ENCODE data around the gene RNF130. TPM values are rescaled to one million over a fixed set of nuclear protein-coding genes. Genes with fewer than 3 reads are reported as not detected.

RNF130 gene
- total RNA-seq, 1 donor from 2014 or later: 29.8 TPM

GRCh38 chr5:180115326-180116076, 43.9 kb upstream of the RNF130 start:
- no peak for FAIRE-seq
- Mint-ChIP-seq H3K36me3 (ENCODE audit: low read depth, unreplicated experiment) (no peaks in the 10 kb centered on the region), H3K9me3 (ENCODE audit: unreplicated experiment) (no peaks in the 10 kb centered on the region), H3K4me1 (ENCODE audit: low read depth, unreplicated experiment) (peaks cover 2% of the 10 kb centered on the region), H3K4me3 (ENCODE audit: unreplicated experiment) (no peak overlapping the region), H3K27me3 (ENCODE audit: low read depth, unreplicated experiment) (peaks cover 2% of the 10 kb centered on the region), H3K27ac (ENCODE audit: unreplicated experiment) (no peak overlapping the region)
- no peaks in the 10 kb centered on the region for H3K27me3 ChIP-seq (ENCODE audit: insufficient read depth, low read length)
- no peaks in the 10 kb centered on the region for H3K9me3 ChIP-seq (ENCODE audit: insufficient read depth, low read depth, low read length)
- no peak overlapping the region for H3K27ac ChIP-seq (ENCODE audit: low read depth, low read length)
- H3K4me3 ChIP-seq (ENCODE audit: insufficient read depth, low read depth, low read length): no peak overlapping the region
- no peaks in the 10 kb centered on the region for H3K4me1 ChIP-seq (ENCODE audit: insufficient read depth, low read length)
- H3K9ac ChIP-seq (ENCODE audit: low read length): no peak overlapping the region
- H2AFZ ChIP-seq (ENCODE audit: low read depth, low read length): no peak overlapping the region
- H3K36me3 ChIP-seq (ENCODE audit: insufficient read depth, low read length): no peaks in the 10 kb centered on the region
- DNase-seq (ENCODE audit: low read depth): no peak
- H3K4me2 ChIP-seq (ENCODE audit: low read length): no peak overlapping the region
- H4K20me1 ChIP-seq (ENCODE audit: insufficient read depth, low read length): no peaks in the 10 kb centered on the region
- no peaks in the 10 kb centered on the region for H3K79me2 ChIP-seq (ENCODE audit: insufficient read depth, low read length)
- TF ChIP-seq CTCF (IDR thresholded peaks at IDR 0.05; ENCODE audit: insufficient read depth, low read depth, low read length): no peak
- TF ChIP-seq EZH2 (IDR thresholded peaks at IDR 0.05; ENCODE audit: insufficient read depth, low read length): no peak

- Histone ChIP-seq H4K20me1 (ENCODE audit: insufficient read depth, low read length) (no peaks in the 10 kb centered on the region), H3K9me3 (ENCODE audit: insufficient read depth, low read depth, low read length) (no peaks in the 10 kb centered on the region), H3K4me3 (ENCODE audit: insufficient read depth, low read depth, low read length) (no peak overlapping the region), H3K27me3 (ENCODE audit: insufficient read depth, low read length) (no peaks in the 10 kb centered on the region), H2AFZ (ENCODE audit: low read depth, low read length) (no peak overlapping the region), H3K4me1 (ENCODE audit: insufficient read depth, low read length) (no peaks in the 10 kb centered on the region), H3K9ac (ENCODE audit: low read length) (no peak overlapping the region), H3K79me2 (ENCODE audit: insufficient read depth, low read length) (no peaks in the 10 kb centered on the region), H3K4me2 (ENCODE audit: low read length) (no peak overlapping the region), H3K27ac (ENCODE audit: low read depth, low read length) (no peak overlapping the region), H3K36me3 (ENCODE audit: insufficient read depth, low read length) (no peaks in the 10 kb centered on the region)
- no peak overlapping the region for H3K4me3 Mint-ChIP-seq (ENCODE audit: unreplicated experiment)
- peaks cover 2% of the 10 kb centered on the region for H3K27me3 Mint-ChIP-seq (ENCODE audit: low read depth, unreplicated experiment)
- no peaks in the 10 kb centered on the region for H3K36me3 Mint-ChIP-seq (ENCODE audit: low read depth, unreplicated experiment)
- peaks cover 2% of the 10 kb centered on the region for H3K4me1 Mint-ChIP-seq (ENCODE audit: low read depth, unreplicated experiment)
- FAIRE-seq (no peak), DNase-seq (ENCODE audit: low read depth) (no peak)
- no peaks in the 10 kb centered on the region for H3K9me3 Mint-ChIP-seq (ENCODE audit: unreplicated experiment)
- no peak overlapping the region for H3K27ac Mint-ChIP-seq (ENCODE audit: unreplicated experiment)
- no peak for TF ChIP-seq EZH2 (IDR thresholded peaks at IDR 0.05; ENCODE audit: insufficient read depth, low read length)
- no peak for TF ChIP-seq CTCF (IDR thresholded peaks at IDR 0.05; ENCODE audit: insufficient read depth, low read depth, low read length)
Measured at GRCh38 chr5:180114304-180115003, 42.9 kb upstream of the RNF130 start.

All from astrocyte (in vitro differentiated cells and primary cell).